HCT116 (cell line): ENCODE measurements around the gene MICOS13.

Experiments
- CEBPB ChIP-seq: IDR thresholded peaks from 2 replicates; pipeline ENCODE4 v1.6.1; 2012; ENCODE audit warnings: low read depth
- EGR1 ChIP-seq: IDR thresholded peaks from 2 replicates; pipeline ENCODE4 v1.6.1; 2012; ENCODE audit warnings: low read depth
- EZH2 ChIP-seq: fragments of 200-600 bp; sonication (generic); IDR thresholded peaks from 2 replicates; pipeline ENCODE4 v1.6.1; 2017; ENCODE audit warnings: antibody characterized with exemption, mixed run types
- JUND ChIP-seq: IDR thresholded peaks from 2 replicates; pipeline ENCODE4 v1.6.1; 2012
- POLR2A ChIP-seq: IDR thresholded peaks from 2 replicates; pipeline ENCODE4 v1.7.0; 2011; ENCODE audit warnings: borderline replicate concordance; ENCODE audit not compliant: insufficient read depth, insufficient read length; ENCODE audit errors: extremely low read depth
- POLR2AphosphoS5 ChIP-seq: IDR thresholded peaks from 2 replicates; pipeline ENCODE4 v1.6.1; 2011; ENCODE audit warnings: mild to moderate bottlenecking, low read depth, low read length, moderate library complexity
- SP1 ChIP-seq: IDR thresholded peaks from 2 replicates; pipeline ENCODE4 v1.6.1; 2012; ENCODE audit warnings: low read depth
- TCF7L2 ChIP-seq: IDR thresholded peaks from 2 replicates; pipeline ENCODE4 v1.7.0; 2011; ENCODE audit warnings: borderline replicate concordance, inconsistent platforms; ENCODE audit not compliant: insufficient read depth, insufficient read length; ENCODE audit errors: extremely low read depth
- ZNF274 ChIP-seq: fragments of 200-500 bp; sonication (Bioruptor generic); IDR thresholded peaks from 2 replicates; pipeline ENCODE4 v1.6.1; 2014; ENCODE audit warnings: mild to moderate bottlenecking, low read depth, low read length, inconsistent platforms
- TF ChIP-seq, protein P1 (sequence below), 3 experiments: fragments of 200-600 bp in 1 of 3; sonication (generic) in 1 of 3; IDR thresholded peaks in 2 of 3; conservative IDR thresholded peaks in 1 of 3; 2 replicates each; pipeline ENCODE4 v1.5.1; 2012 to 2017; ENCODE audit warnings: low read depth in 2 of 3, low read length in 2 of 3, antibody characterized with exemption in 1 of 3, borderline replicate concordance in 1 of 3, control low read depth in 1 of 3, mild to moderate bottlenecking in 1 of 3, mixed read lengths in 1 of 3, mixed run types in 1 of 3, moderate library complexity in 1 of 3; ENCODE audit not compliant: insufficient read depth in 1 of 3
- TF ChIP-seq, protein P2 (sequence below): IDR thresholded peaks from 2 replicates; pipeline ENCODE4 v1.6.1; 2012

DNA sequence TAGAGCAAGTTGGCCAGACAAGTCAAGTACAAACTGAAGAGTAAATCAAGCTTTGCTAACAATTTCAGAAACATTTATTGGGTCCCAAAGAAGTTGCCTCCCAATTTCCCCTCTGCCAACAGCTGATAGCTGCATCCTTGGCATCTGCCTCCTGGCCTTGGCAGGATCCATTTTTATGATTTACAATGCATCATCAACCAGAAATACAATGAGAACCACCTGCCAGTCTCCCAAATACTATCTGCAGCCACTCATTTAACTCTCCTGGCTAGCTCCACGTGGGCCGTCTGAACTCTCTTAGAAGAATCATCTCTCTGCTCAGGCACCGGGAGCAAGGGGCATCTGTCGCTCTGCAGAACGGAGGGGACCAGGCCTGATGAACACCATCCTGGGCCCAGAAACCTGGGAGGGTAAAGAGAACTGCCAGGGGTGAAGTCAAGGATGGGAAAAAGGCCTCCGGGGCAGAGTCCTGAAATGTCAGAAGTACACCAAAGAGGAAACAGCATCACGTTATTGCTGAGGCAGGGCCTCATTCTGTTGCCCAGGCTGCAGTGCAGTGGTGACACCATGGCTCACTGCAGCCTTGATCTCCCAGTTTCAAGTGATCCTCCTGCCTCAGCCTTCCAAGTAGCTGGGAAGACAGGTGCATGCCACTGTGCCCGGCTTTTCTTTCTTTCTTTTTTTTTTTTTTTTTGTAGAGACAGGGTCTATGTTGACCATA is 37.1 kb upstream of the MICOS13 start:
- TF ChIP-seq, protein P1, sequence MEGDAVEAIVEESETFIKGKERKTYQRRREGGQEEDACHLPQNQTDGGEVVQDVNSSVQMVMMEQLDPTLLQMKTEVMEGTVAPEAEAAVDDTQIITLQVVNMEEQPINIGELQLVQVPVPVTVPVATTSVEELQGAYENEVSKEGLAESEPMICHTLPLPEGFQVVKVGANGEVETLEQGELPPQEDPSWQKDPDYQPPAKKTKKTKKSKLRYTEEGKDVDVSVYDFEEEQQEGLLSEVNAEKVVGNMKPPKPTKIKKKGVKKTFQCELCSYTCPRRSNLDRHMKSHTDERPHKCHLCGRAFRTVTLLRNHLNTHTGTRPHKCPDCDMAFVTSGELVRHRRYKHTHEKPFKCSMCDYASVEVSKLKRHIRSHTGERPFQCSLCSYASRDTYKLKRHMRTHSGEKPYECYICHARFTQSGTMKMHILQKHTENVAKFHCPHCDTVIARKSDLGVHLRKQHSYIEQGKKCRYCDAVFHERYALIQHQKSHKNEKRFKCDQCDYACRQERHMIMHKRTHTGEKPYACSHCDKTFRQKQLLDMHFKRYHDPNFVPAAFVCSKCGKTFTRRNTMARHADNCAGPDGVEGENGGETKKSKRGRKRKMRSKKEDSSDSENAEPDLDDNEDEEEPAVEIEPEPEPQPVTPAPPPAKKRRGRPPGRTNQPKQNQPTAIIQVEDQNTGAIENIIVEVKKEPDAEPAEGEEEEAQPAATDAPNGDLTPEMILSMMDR (IDR thresholded peaks at IDR 0.05 in 2 of 3, conservative IDR thresholded peaks at IDR 0.05 in 1 of 3; ENCODE audit: borderline replicate concordance in 1 of 3, insufficient read depth in 1 of 3, low read depth in 2 of 3, low read length in 2 of 3): no peak
- TF ChIP-seq POLR2AphosphoS5 (no peak), EZH2 (no peak), ZNF274 (no peak), JUND (no peak), CEBPB (no peak), TCF7L2 (no peak), POLR2A (no peak), SP1 (no peak), EGR1 (no peak)
- TF ChIP-seq, protein P2, sequence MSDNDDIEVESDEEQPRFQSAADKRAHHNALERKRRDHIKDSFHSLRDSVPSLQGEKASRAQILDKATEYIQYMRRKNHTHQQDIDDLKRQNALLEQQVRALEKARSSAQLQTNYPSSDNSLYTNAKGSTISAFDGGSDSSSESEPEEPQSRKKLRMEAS: no peak
